Measurements from ENCODE around the gene ITGB8.

The ITGB8 gene

GRCh38 chr7:20340839-20341238, 10.1 kb downstream of the ITGB8 start:
- DNase-seq (ENCODE audit: low read depth, low spot score) = peak; percentile 75

- no peak for DNase-seq (ENCODE audit: low read depth, low spot score)
These were observed 12.5 kb downstream of the ITGB8 start for GRCh38 chr7:20343205-20343604.

GRCh38 chr7:20343941-20344340, 13.2 kb downstream of the ITGB8 start:
- DNase-seq (ENCODE audit: low read depth, low spot score) = no peak

GRCh38 chr7:20344396-20344795, 13.7 kb downstream of the ITGB8 start:
- no peak for DNase-seq (ENCODE audit: low read depth, low spot score)

- DNase-seq (ENCODE audit: low read depth, low spot score) = no peak
These were observed 15.9 kb downstream of the ITGB8 start for GRCh38 chr7:20346577-20346976.

GRCh38 chr7:20347680-20348079, 17.0 kb downstream of the ITGB8 start:
- no peak for DNase-seq (ENCODE audit: low read depth, low spot score)

GRCh38 chr7:20348125-20348807, 17.6 kb downstream of the ITGB8 start:
- DNase-seq (ENCODE audit: low read depth, low spot score) = no peak

- DNase-seq (ENCODE audit: low read depth, low spot score) = peak; percentile 82
These were observed 19.8 kb downstream of the ITGB8 start for GRCh38 chr7:20350518-20350951.

GRCh38 chr7:20350996-20351692, 20.4 kb downstream of the ITGB8 start:
- no peak for DNase-seq (ENCODE audit: low read depth, low spot score)

- DNase-seq (ENCODE audit: low read depth, low spot score) = peak; percentile 80
These were observed 21.2 kb downstream of the ITGB8 start for GRCh38 chr7:20351901-20352300.

GRCh38 chr7:20352573-20353306, 22.0 kb downstream of the ITGB8 start:
- DNase-seq (ENCODE audit: low read depth, low spot score) = peak; percentile 77

GRCh38 chr7:20354610-20355528, 24.2 kb downstream of the ITGB8 start:
- DNase-seq (ENCODE audit: low read depth, low spot score) = no peak

GRCh38 chr7:20358106-20358505, 27.4 kb downstream of the ITGB8 start:
- DNase-seq (ENCODE audit: low read depth, low spot score) = no peak

- no peak for DNase-seq (ENCODE audit: low read depth, low spot score)
These were observed 28.1 kb downstream of the ITGB8 start for GRCh38 chr7:20358762-20359282.

- peak; percentile 54 for DNase-seq (ENCODE audit: low read depth, low spot score)
These were observed 28.8 kb downstream of the ITGB8 start for GRCh38 chr7:20359341-20359963.

- DNase-seq (ENCODE audit: low read depth, low spot score) = no peak
These were observed 32.0 kb downstream of the ITGB8 start for GRCh38 chr7:20362574-20363253.

- DNase-seq (ENCODE audit: low read depth, low spot score) = no peak
These were observed 34.0 kb downstream of the ITGB8 start for GRCh38 chr7:20364571-20365196.

GRCh38 chr7:20365486-20365885, 34.8 kb downstream of the ITGB8 start:
- no peak for DNase-seq (ENCODE audit: low read depth, low spot score)

GRCh38 chr7:20374399-20374798, 43.7 kb downstream of the ITGB8 start:
- no peak for DNase-seq (ENCODE audit: low read depth, low spot score)

GRCh38 chr7:20376796-20377195, 46.1 kb downstream of the ITGB8 start:
- no peak for DNase-seq (ENCODE audit: low read depth, low spot score)

All from astrocyte of the hippocampus (primary cell).